GM12878 (cell line): Measurements from ENCODE around the gene NOS3. TPM values are rescaled to one million over a fixed set of nuclear protein-coding genes. Genes with fewer than 3 reads are reported as not detected.

ENCODE experiments used
- ATF7 ChIP-seq: fragments of 450-650 bp; IDR thresholded peaks from 2 replicates; pipeline ENCODE4 v1.6.1; 2016; ENCODE audit warnings: low read depth, mild to moderate bottlenecking
- BHLHE40 ChIP-seq, 2 experiments: fragments of 450-650 bp in 1 of 2; IDR thresholded peaks; 2 replicates each; pipeline ENCODE4 v1.6.1; 2011 to 2017; ENCODE audit warnings: low read depth in 2 of 2, borderline replicate concordance in 1 of 2, improper control_type of control experiment in 1 of 2, low read length in 1 of 2, mild to moderate bottlenecking in 1 of 2
- BRCA1 ChIP-seq: IDR thresholded peaks from 2 replicates; pipeline ENCODE4 v1.6.1; 2011; ENCODE audit warnings: low read depth, low read length, improper control_type of control experiment
- CBFB ChIP-seq: IDR thresholded peaks from 2 replicates; pipeline ENCODE4 v1.6.1; 2016; ENCODE audit warnings: antibody characterized with exemption, low read depth
- CHD1 ChIP-seq: IDR thresholded peaks from 2 replicates; pipeline ENCODE4 v1.6.1; 2012; ENCODE audit warnings: low read depth, low read length, improper control_type of control experiment
- CHD4 ChIP-seq: fragments of 200-600 bp; sonication (generic); IDR thresholded peaks from 2 replicates; pipeline ENCODE4 v1.6.1; 2016; ENCODE audit warnings: mild to moderate bottlenecking
- FOXM1 ChIP-seq: IDR thresholded peaks from 2 replicates; pipeline ENCODE4 v1.6.1; 2012; ENCODE audit warnings: low read depth, mild to moderate bottlenecking, inconsistent platforms, low read length, moderate library complexity
- MYB ChIP-seq: fragments of 150-350 bp; IDR thresholded peaks from 2 replicates; pipeline ENCODE4 v1.6.1; 2014; ENCODE audit warnings: mild to moderate bottlenecking, low read depth, low read length, borderline replicate concordance
- NRF1 ChIP-seq: conservative IDR thresholded peaks from 2 replicates; pipeline ENCODE4 v1.6.1; 2011; ENCODE audit warnings: mild to moderate bottlenecking, low read depth, low read length, improper control_type of control experiment
- POLR2AphosphoS2 ChIP-seq: IDR thresholded peaks from 2 replicates; pipeline ENCODE4 v1.6.1; 2011; ENCODE audit warnings: low read depth, mild to moderate bottlenecking, low read length, improper control_type of control experiment, moderate library complexity
- SKIL ChIP-seq: fragments of 450-650 bp; IDR thresholded peaks from 2 replicates; pipeline ENCODE4 v1.6.1; 2017; ENCODE audit warnings: mild to moderate bottlenecking, low read depth, inconsistent platforms; ENCODE audit not compliant: poor library complexity, severe bottlenecking
- SP1 ChIP-seq: IDR thresholded peaks from one replicate; pipeline ENCODE4 v1.6.1; 2011; ENCODE audit warnings: low read depth, low read length
- WRNIP1 ChIP-seq: IDR thresholded peaks from 2 replicates; pipeline ENCODE4 v1.6.1; 2011; ENCODE audit warnings: low read depth, low read length, improper control_type of control experiment, borderline replicate concordance
- ZNF274 ChIP-seq: IDR thresholded peaks from one replicate; pipeline ENCODE4 v1.8.0; 2011; ENCODE audit not compliant: insufficient read length, insufficient read depth
- polyA plus RNA-seq, 11 experiments: library from polyadenylated mRNA; depleted of rRNA in 4 of 11; unstranded in 6 of 11; stranded (reverse) in 5 of 11; fragments of >200 nt; fragmentation: Nextera tagmentation in 4 of 11; fragmentation: Illumina TruSeq in 1 of 11; extraction: Ambion mirVana in 4 of 11; extraction: Trizol in 1 of 11; gene quantifications; 1 replicate in 1 of 11; 2 replicates in 10 of 11; pipeline versions ENCODE4 v1.2.1 to v1.2.3, GENCODE V29; 2011 to 2016; ENCODE audit warnings: inconsistent platforms in 2 of 11, missing spikeins in 2 of 11, low read depth in 1 of 11
- total RNA-seq, 4 experiments: library from RNA; depleted of rRNA in 3 of 4; stranded (reverse); fragments of >200 nt in 3 of 4; fragmentation: Illumina TruSeq in 1 of 4; extraction: Trizol in 1 of 4; gene quantifications; 2 replicates each; pipeline versions ENCODE4 v1.2.1 to v1.2.3, GENCODE V29; 2013 to 2021
- TF ChIP-seq, protein P1 (sequence below): fragments of 450-650 bp; IDR thresholded peaks from 2 replicates; pipeline ENCODE4 v1.6.1; 2017; ENCODE audit warnings: borderline replicate concordance
- TF ChIP-seq, protein P2 (sequence below): IDR thresholded peaks from 2 replicates; pipeline ENCODE4 v1.6.1; 2012; ENCODE audit warnings: low read depth, low read length, improper control_type of control experiment
- TF ChIP-seq, protein P3 (sequence below): IDR thresholded peaks from 2 replicates; pipeline ENCODE4 v1.6.1; 2011; ENCODE audit warnings: borderline replicate concordance, low read depth, mild to moderate bottlenecking, moderate library complexity, low read length; ENCODE audit not compliant: insufficient read depth, poor library complexity, severe bottlenecking
- TF ChIP-seq, protein P4 (sequence below): fragments of 450-650 bp; formaldehyde crosslinking; IDR thresholded peaks from 2 replicates; pipeline ENCODE4 v1.4.0; 2022; ENCODE audit warnings: mild to moderate bottlenecking, moderate library complexity

The NOS3 gene
- total and polyA plus RNA-seq, 10 of the 15 experiments (the other 5 are each of a cell fraction or from before 2014, with no cell fraction given), result 0.06 to 0.92 (median 0.30) TPM; not detected in 3

- TF ChIP-seq ZNF274 (no peak), SKIL (no peak), WRNIP1 (no peak), NRF1 (peak; percentile 37; the same call in 1 of the 2 replicates), BHLHE40 (IDR thresholded peaks at IDR 0.05; ENCODE audit: borderline replicate concordance in 1 of 2, low read depth in 2 of 2, low read length in 1 of 2) (peak; percentile 8 to 68; a peak in 1 of 4 replicates), SP1 (no peak), POLR2AphosphoS2 (no peak), CBFB (peak; percentile 40; the same call in 1 of the 2 replicates), CHD4 (no peak), CHD1 (no peak), BRCA1 (no peak), MYB (no peak), ATF7 (peak; percentile 67; the same call in 1 of the 2 replicates), FOXM1 (no peak)
- TF ChIP-seq, protein P1, sequence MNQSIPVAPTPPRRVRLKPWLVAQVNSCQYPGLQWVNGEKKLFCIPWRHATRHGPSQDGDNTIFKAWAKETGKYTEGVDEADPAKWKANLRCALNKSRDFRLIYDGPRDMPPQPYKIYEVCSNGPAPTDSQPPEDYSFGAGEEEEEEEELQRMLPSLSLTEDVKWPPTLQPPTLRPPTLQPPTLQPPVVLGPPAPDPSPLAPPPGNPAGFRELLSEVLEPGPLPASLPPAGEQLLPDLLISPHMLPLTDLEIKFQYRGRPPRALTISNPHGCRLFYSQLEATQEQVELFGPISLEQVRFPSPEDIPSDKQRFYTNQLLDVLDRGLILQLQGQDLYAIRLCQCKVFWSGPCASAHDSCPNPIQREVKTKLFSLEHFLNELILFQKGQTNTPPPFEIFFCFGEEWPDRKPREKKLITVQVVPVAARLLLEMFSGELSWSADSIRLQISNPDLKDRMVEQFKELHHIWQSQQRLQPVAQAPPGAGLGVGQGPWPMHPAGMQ, result no peak
- TF ChIP-seq, protein P2, sequence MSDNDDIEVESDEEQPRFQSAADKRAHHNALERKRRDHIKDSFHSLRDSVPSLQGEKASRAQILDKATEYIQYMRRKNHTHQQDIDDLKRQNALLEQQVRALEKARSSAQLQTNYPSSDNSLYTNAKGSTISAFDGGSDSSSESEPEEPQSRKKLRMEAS, result 0 out of 2 replicates have a peak, but pooled peaks have one; percentile 20
- TF ChIP-seq, protein P3, sequence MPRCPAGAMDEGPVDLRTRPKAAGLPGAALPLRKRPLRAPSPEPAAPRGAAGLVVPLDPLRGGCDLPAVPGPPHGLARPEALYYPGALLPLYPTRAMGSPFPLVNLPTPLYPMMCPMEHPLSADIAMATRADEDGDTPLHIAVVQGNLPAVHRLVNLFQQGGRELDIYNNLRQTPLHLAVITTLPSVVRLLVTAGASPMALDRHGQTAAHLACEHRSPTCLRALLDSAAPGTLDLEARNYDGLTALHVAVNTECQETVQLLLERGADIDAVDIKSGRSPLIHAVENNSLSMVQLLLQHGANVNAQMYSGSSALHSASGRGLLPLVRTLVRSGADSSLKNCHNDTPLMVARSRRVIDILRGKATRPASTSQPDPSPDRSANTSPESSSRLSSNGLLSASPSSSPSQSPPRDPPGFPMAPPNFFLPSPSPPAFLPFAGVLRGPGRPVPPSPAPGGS, result no peak
- TF ChIP-seq, protein P4, sequence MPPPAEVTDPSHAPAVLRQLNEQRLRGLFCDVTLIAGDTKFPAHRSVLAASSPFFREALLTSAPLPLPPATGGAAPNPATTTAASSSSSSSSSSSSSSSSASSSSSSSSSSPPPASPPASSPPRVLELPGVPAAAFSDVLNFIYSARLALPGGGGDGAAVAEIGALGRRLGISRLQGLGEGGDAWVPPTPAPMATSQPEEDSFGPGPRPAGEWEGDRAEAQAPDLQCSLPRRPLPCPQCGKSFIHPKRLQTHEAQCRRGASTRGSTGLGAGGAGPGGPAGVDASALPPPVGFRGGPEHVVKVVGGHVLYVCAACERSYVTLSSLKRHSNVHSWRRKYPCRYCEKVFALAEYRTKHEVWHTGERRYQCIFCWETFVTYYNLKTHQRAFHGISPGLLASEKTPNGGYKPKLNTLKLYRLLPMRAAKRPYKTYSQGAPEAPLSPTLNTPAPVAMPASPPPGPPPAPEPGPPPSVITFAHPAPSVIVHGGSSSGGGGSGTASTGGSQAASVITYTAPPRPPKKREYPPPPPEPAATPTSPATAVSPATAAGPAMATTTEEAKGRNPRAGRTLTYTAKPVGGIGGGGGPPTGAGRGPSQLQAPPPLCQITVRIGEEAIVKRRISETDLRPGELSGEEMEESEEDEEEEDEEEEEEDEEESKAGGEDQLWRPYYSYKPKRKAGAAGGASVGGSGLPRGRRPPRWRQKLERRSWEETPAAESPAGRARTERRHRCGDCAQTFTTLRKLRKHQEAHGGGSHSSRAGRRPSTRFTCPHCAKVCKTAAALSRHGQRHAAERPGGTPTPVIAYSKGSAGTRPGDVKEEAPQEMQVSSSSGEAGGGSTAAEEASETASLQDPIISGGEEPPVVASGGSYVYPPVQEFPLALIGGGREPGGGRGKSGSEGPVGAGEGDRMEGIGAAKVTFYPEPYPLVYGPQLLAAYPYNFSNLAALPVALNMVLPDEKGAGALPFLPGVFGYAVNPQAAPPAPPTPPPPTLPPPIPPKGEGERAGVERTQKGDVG (CRISPR knock-in tag), result no peak
These were observed 67.4 kb downstream of the NOS3 start (continued) for GRCh38 chr7:151057989-151058780.
